T1000 (cell line): Measurements from ENCODE around the gene MCRIP2.

Source experiments
- DNase-seq: peaks from one replicate; lab custom pipeline; 2025; ENCODE audit warnings: mixed read lengths; lab: John Stamatoyannopoulos, UW

Gene MCRIP2

GRCh38 chr16:648071-648780 lies 6.6 kb downstream of the MCRIP2 start:
- no peak for DNase-seq

DNA sequence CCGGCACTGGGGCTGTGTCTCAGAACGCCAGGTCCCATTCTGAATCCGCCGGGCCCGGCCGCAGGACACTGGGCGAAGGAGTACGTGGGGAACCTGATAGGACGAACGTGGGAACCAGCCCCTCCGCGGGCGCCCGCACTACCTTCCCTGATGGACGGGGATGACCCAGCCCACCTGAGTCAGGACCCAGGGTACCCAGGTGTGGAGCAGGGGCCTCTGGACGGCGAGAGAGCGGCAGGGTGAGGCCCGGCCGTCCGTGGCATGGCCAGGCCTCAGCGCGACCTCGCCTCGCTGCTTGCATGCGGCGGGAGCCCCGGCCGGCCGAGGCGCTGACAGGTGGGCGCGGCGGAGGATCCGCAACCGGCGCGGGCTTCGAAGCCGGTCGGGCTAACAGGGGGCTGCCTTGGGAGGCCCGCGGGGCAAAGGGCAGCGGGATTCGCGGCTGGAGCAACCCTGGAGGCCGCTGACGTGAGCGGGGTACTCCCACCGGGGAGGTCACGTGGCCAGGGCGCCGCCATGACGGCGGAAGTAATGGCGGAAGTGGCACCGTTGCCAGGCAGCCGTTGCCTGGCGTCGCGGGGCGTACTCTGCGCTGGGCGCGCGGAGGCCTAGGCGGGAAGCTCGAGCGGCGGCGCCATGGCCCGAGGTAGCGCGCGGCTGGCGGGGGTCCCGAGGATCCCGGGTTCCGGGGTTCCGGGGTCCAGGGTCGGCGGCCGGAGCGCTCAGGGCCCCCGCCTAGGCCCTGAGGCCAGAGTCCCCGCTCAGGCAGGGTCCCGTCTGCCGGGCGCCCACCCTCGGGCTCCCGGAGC lies 7.4 kb downstream of the MCRIP2 start, which contains the start of gene WDR90:
Gene WDR90, plus strand, starts transcription at position 585 of the 809 bp plus-strand sequence. Its CDS starts 52 bp downstream, at position 637.
- peak; percentile 90 for DNase-seq

DNA sequence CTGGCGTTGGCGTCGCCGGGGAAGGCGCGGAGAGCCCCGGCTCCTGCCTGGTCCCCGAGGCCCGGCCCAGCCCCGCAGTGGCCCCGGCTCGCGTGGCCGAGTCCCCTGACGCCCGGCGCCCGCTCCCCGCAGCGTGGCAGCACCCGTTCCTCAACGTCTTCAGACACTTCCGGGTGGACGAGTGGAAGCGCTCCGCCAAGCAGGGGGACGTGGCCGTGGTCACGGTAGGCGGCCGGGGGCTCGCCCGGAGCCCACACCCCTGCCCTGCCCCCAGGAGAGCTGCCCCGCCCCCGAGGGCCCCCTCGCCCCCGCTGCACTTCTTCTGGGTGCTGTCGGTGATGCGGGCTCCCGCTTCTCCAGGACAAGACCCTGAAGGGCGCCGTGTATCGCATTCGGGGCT lies 8.0 kb downstream of the MCRIP2 start:
- no peak for DNase-seq

DNA sequence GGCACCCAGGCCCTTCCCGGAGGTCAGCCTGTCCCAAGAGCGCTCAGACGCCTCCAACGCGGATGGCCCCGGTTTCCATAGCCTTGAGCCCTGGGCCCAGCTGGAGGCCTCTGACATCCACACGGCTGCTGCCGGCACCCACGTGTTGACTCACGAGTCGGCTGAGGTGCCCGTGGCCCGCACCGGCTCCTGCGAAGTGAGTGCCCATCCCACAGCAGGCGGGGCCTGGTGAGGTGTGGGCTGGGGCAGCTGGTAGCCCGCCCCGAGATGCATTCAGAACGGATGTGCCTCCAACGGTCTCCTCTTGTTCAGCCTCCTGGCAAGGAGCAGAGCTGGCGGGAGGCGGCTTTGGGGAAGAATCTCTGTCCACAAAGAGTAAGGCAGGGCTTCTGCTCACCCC lies 10.2 kb downstream of the MCRIP2 start:
- DNase-seq: no peak

DNA sequence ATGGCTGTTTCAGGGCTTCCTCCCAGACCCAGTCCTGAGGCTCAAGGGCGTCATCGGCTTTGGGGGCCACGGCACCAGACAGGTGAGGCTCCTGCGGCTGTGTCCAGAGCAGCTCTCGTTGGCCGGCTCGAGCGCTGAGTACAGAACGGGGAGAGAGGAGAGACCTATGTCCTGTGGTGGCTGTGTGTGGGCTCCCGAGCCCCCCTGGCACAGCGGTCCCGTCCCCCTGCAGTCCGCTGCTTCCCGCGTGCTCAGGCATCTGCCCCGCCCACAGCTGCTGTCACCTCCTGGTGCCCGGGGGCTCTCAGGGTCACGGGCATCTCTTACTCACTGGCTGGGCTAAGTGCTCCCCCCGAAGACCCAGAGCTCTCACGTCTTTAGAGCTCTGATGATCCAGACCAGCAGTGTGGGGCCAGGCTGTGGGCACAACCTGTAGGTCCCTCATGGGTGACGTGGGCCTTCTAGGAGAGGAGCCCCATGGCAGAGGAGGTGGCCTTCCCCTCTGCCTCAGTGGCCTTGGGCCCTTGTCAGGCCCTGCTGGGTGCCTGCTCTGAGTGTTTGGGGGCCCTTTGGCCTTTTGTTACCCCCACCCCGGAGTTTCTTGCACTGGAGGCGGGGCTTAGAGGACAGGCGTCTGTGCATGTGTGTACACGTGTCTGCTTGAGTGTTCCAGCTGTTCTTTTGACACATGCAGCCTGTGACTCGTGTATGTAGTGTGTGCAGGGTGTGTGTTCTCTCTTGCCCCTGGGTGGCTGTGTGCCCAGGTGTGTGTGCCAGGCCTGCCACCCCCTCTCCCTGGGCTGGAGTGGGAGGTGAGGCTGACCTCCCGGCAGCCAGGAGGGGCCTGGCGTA lies 11.1 kb downstream of the MCRIP2 start:
- no peak for DNase-seq

DNA sequence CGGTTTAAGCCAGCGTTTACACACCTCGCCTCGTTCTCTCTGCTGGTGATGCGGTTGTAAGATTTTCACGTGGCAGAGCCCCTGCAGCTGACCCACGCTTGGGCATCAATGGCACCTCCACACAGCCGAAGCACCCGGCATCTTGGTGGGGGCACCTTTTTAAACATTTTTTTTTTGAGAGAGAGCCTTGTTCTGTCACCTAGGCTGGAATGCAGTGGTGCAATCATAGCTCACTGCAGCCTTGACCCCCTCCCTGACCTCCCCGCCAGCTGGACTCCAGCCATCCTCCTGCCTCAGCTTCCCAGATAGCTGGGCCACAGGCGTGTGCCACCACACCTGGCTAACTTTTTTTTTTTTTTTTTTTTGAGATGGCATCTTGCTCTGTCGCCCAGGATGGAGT lies 12.4 kb downstream of the MCRIP2 start:
- no peak for DNase-seq

- no peak for DNase-seq
Observed at GRCh38 chr16:657487-657886, 15.9 kb downstream of the MCRIP2 start.

- DNase-seq: no peak
Observed at GRCh38 chr16:658679-659571, 17.3 kb downstream of the MCRIP2 start.

DNA sequence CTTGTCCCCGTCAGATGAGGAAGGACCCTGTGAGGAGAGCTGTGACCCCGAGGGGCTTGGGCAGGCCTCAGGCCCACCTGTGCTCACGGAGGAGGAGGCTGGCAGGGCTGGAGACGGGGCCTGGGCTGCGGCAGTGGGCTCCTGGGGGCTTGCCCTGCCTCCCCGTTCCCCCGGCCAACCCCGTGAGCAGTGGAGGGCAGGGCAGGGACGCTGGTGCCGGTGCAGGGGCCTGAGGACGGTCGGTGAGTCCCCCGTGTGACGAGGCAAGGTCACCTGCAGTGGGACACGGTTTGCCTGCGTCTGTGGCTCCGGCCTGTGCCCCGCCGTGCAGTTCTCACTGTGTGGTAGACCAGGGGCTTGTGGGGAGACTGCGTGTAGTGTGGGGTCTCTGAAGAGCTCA lies 18.0 kb downstream of the MCRIP2 start:
- DNase-seq: no peak

DNA sequence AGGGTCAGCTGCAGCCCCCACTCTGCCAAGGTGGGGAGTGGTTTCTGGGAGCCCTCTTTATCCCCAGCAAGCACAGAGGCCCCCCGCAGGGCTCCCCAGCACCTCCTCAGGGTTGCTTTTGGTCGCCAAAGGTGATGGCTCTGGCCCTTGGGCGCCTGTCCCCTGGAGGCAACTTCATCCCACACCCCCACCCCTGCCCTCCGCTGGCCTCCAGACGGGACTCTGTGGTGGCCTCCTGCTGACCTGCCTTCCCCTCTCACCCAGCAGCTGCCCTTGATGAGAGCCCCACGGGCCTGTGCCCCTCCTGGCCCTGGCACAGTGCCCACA lies 18.5 kb downstream of the MCRIP2 start:
- no peak for DNase-seq

GRCh38 chr16:660459-661183 lies 19.0 kb downstream of the MCRIP2 start:
- peak; percentile 80 for DNase-seq

GRCh38 chr16:661184-661821 lies 19.7 kb downstream of the MCRIP2 start:
- DNase-seq: no peak

- no peak for DNase-seq
Observed at GRCh38 chr16:662095-662494, 20.5 kb downstream of the MCRIP2 start.

DNA sequence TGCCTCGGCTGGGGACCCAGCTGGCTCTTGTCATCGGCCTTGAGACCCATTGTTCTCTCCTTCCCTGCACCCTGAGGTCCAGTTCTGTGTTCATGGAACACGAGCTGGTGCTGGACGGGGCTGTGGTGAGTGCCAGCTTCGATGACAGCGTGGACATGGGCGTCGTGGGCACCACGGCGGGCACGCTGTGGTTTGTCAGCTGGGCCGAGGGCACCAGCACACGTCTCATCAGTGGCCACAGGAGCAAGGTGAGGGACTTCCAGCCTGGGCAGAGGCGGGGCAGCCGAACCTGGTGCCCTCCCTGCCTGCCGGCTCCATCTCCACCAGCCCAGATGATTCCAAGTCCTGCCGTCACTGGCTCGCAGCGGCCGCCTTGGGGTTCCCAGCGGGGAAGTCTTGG lies 21.0 kb downstream of the MCRIP2 start:
- DNase-seq: no peak

GRCh38 chr16:666572-666971 lies 24.9 kb downstream of the MCRIP2 start:
- no peak for DNase-seq

- no peak for DNase-seq
Observed at GRCh38 chr16:667113-667779, 25.6 kb downstream of the MCRIP2 start.

- peak; percentile 86 for DNase-seq
Observed at GRCh38 chr16:667780-668518, 26.3 kb downstream of the MCRIP2 start, which contains the start of gene RHOT2. Gene RHOT2 (plus strand): TSS chr16:668132. CDS start chr16:668200, 68 bp downstream.

DNA sequence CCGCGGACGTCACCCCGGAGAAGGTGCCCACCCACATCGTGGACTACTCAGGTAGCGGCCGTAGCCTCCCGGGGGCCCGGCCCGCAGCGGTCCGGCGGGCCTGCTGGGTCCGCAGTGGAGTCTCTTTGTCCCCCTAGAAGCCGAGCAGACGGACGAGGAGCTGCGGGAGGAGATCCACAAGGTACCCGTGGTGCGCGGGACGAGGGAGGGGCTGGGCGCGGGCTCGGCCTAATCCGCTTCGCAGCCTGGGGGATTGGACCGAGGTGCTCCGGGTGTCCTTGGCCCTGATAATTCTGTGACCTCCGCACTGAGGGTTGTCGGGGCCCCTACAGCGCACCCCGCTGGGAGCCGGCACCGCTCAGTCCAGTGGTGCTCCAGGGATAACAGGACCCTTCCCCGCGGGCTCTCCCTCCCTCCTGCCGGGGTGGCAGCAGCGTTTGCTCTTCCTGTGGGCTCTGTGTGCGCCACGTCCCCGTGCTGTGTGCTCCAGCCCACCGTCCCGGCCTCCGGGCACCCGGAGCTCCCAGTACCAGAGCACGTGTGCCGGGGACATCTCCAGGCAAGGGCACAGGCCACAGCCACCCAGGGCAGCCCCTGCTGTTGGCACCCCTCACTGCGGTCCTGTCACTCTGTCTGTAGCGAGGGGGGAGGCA lies 27.0 kb downstream of the MCRIP2 start:
- DNase-seq: no peak
